Limb (tissue), 2 donors: Measurements from ENCODE around the gene TMPRSS6.

Source experiments
- DNase-seq, 2 donors: peaks; one replicate each; pipeline ENCODE4 v3.0.0-alpha.2; 2016; ENCODE audit errors: extremely low spot score in 2 of 2

The TMPRSS6 gene

GRCh38 chr22:37117092-37117491, 7.6 kb upstream of the TMPRSS6 start:
- DNase-seq = no peak

- no peak for DNase-seq
These were observed 5.5 kb upstream of the TMPRSS6 start for GRCh38 chr22:37115032-37115431.

DNA sequence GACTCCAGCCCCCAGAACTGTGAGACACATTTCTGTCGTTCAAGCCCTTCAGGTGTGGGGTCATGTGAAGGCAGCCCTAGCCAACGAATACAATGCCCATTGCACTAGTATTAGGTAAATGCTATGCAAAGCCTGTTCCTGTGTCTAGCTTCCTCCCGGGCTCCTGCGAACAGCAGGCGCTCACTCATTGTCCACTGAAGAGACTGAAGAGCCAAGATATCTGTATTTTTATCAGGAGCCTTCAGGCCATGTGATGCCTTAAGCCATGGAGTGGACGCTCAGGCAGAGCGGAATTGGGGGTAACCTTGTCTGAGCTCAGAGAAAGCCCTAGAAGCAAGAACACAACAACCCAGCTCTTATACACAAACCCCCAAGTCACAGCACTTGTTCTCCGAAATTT, 4.2 kb upstream of the TMPRSS6 start:
- no peak for DNase-seq

- no peak for DNase-seq
These were observed 2.7 kb upstream of the TMPRSS6 start for GRCh38 chr22:37112084-37112728.

- no peak for DNase-seq
These were observed 1.7 kb upstream of the TMPRSS6 start for GRCh38 chr22:37111156-37111717.

- no peak for DNase-seq
These were observed 1.5 kb downstream of the TMPRSS6 start for GRCh38 chr22:37107816-37108621.

- no peak for DNase-seq
These were observed 3.5 kb downstream of the TMPRSS6 start for GRCh38 chr22:37105990-37106389.

GRCh38 chr22:37105154-37105553, 4.4 kb downstream of the TMPRSS6 start:
- DNase-seq = no peak

- no peak for DNase-seq
These were observed 5.7 kb downstream of the TMPRSS6 start for GRCh38 chr22:37103656-37104452.

DNA sequence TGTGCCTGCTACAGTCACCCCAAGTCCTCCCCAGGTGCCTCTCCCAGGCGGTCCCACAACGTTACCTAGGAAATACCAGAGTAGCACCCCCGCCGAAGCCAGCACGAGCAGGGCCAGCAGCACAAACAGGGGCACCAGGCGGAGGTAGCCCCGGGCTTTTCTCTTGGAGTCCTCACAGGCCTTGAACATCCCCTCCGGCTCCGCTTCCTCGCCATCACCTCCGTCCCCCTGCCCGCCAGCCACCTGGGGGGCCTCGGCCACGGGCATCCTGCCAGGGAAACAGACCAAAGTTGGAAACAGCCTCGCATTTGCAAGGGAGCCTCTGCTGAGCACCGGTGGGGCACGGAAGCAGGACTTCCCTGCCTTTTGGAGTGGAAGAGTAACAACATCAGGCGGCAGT, 6.4 kb downstream of the TMPRSS6 start:
- DNase-seq = no peak

DNA sequence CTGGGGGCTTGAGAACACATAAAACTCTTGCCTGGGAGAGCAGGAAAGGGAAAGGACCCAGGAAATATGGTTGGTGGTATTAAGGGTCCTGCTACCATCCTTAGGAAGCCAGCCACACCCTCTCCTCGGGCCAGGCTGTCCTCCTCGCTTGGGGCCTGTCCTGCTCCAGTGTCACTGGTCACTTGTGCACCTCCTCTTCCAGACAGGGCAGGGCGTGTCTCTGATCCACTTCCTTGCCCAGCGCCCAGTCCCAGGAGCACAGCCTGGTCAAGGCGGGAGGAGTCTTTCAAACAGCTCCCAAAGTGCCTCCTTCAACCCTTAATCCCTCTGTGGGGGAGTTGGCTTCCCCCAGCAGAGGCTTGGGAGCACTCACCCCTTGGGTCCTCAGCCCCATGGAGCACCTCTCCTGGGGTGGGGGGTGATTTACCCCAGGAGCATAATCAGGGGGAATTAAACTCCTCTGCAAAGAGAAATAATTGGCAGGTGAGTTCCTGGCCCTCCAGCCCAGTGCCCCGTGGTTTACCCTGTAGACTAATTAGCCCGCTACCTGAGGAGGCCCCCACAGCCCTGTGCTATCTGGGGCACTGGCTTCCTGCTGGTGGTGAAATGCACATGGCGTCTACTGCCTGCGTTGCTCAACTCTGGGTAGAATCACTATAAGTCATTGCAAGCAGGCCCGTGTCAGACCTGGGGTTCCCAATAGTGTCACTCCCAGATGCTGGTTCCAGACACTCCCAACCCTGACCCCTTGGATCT, 8.0 kb downstream of the TMPRSS6 start:
- DNase-seq = no peak

DNA sequence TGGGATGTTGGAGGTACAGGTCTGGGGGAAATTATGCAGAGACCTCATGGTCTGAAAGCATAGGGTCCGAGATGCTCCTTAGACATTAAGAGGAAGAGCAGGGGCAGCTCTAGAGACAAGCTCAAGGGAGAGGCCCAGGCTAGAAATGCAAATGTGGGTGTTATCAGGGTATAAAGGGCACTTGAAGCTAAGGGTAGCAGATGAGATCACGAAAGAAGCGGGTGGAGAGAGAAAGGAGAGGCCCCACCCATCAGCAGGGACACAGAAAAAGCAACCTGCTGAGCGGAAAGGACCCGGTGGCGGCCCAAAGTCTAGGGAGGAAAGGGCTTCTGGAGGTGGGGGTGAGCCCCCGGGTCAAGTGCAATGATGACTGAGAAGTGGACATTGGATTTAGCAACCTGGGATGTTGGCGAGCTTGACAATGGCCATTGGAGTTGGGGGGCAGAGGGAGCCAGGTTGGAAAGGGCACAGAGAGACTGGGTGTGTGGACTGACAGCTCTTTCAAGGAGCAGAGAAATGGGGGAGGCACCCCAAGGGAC, 8.9 kb downstream of the TMPRSS6 start:
- no peak for DNase-seq

- no peak for DNase-seq
These were observed 10.4 kb downstream of the TMPRSS6 start for GRCh38 chr22:37098976-37099591.

GRCh38 chr22:37097346-37097745, 12.2 kb downstream of the TMPRSS6 start:
- DNase-seq = no peak

- DNase-seq = no peak
These were observed 14.4 kb downstream of the TMPRSS6 start for GRCh38 chr22:37095113-37095512.

- DNase-seq = no peak
These were observed 15.3 kb downstream of the TMPRSS6 start for GRCh38 chr22:37094239-37094638.

GRCh38 chr22:37092997-37093396, 16.5 kb downstream of the TMPRSS6 start:
- DNase-seq = no peak

DNA sequence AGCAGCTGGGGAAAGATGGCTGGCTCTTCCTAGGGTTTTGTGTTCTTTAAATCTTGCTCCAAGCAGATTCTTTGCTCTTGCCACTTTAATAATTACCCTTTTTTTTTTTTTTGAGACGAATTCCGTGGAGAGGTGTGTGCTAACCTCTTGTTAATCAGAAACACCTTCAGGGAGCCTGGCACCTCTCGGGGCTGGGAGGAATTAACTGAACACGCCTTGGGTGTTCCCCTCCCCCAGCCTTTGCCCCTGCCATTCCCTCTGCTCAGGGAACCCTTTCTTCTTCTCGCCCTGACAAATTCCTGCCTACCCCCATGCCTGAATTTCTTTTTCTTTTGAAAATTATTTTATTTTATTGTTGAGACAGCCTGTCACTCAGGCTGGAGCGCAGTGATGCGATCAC, 17.5 kb downstream of the TMPRSS6 start:
- DNase-seq = no peak

GRCh38 chr22:37090920-37091695, 18.4 kb downstream of the TMPRSS6 start:
- DNase-seq = peak in 1 of 2 donors; percentile 4

GRCh38 chr22:37089434-37089833, 20.1 kb downstream of the TMPRSS6 start:
- no peak for DNase-seq
